ENCODE results near the gene IGBP1. TPM values are rescaled to one million over a fixed set of nuclear protein-coding genes. Genes with fewer than 3 reads are reported as not detected.
A peak's percentile ranks its signal among the peaks of the same experiment; 100 is the strongest.

IGBP1 gene
- total and polyA plus RNA-seq, 9 of the 15 experiments (the other 6 are each of a cell fraction or from before 2014, with no cell fraction given), result 36.6 to 91.5 (median 52.8) TPM

- peak; percentile 85 for TF ChIP-seq NKRF (IDR thresholded peaks at IDR 0.05; ENCODE audit: borderline replicate concordance)
- no peak for TF ChIP-seq ZNF280B (CRISPR knock-in tag; IDR thresholded peaks at IDR 0.05)
- peak; percentile 53 for TF ChIP-seq HCFC1 (IDR thresholded peaks at IDR 0.05; ENCODE audit: low read depth, low read length)
- peak in 1 of 2 experiments; percentile 13; a peak in 1 of 3 replicates for TF ChIP-seq CBX3 (IDR thresholded peaks at IDR 0.05; ENCODE audit: borderline replicate concordance in 1 of 2, low read length in 2 of 2)
- TF ChIP-seq NONO (IDR thresholded peaks at IDR 0.05; ENCODE audit: low read depth in 2 of 2, low read length in 1 of 2), result 0 out of 4 replicates have a peak, but pooled peaks of 1 of the 2 experiments have one; percentile 14
- peak; percentile 91 for TF ChIP-seq PHF20 (IDR thresholded peaks at IDR 0.05; ENCODE audit: partially characterized antibody)
- TF ChIP-seq ARNT (IDR thresholded peaks at IDR 0.05), result 0 out of 4 replicates have a peak, but pooled peaks of 1 of the 2 experiments have one; percentile 27
- peak; percentile 90 for TF ChIP-seq NR2C2 (CRISPR knock-in tag; IDR thresholded peaks at IDR 0.05)
- TF ChIP-seq NR2C2 (tag; IDR thresholded peaks at IDR 0.05), result peak; percentile 99
- no peak for TF ChIP-seq ZNF23 (CRISPR knock-in tag; IDR thresholded peaks at IDR 0.05)
- no peak for TF ChIP-seq TAL1 (IDR thresholded peaks at IDR 0.05)
- no peak for TF ChIP-seq FUS (optimal IDR thresholded peaks at IDR 0.05; ENCODE audit: low read depth, low read length)
- no peak for TF ChIP-seq ZNF140 (CRISPR knock-in tag; IDR thresholded peaks at IDR 0.05)
- peak; percentile 64 for TF ChIP-seq POLR2B (IDR thresholded peaks at IDR 0.05; ENCODE audit: low read depth, partially characterized antibody)
- no peak for TF ChIP-seq ZNF175 (CRISPR knock-in tag; IDR thresholded peaks at IDR 0.05; ENCODE audit: low read depth)
- peak; percentile 73 for TF ChIP-seq SUPT5H (IDR thresholded peaks at IDR 0.05)
- no peak for TF ChIP-seq SP2 (IDR thresholded peaks at IDR 0.05; ENCODE audit: extremely low read depth, low read depth, low read length, poor library complexity, severe bottlenecking)
- peak in 1 of 2 experiments; percentile 44; a peak in 2 of 4 replicates for TF ChIP-seq MAZ (CRISPR knock-in tag; conservative IDR thresholded peaks at IDR 0.05 in 1 of 2, IDR thresholded peaks at IDR 0.05 in 1 of 2)
- TF ChIP-seq DMBX1 (CRISPR knock-in tag; IDR thresholded peaks at IDR 0.05; ENCODE audit: borderline replicate concordance), result no peak
- no peak for TF ChIP-seq U2AF1 (optimal IDR thresholded peaks at IDR 0.05; ENCODE audit: low read depth, low read length)
- no peak for TF ChIP-seq ZNF232 (CRISPR knock-in tag; IDR thresholded peaks at IDR 0.05)
- no peak for TF ChIP-seq E2F3 (CRISPR knock-in tag; IDR thresholded peaks at IDR 0.05)
- no peak for TF ChIP-seq BMI1 (IDR thresholded peaks at IDR 0.05; ENCODE audit: low read length)
- TF ChIP-seq SIRT6 (IDR thresholded peaks at IDR 0.05; ENCODE audit: low read depth, low read length), result no peak
- no peak for TF ChIP-seq RBM15 (IDR thresholded peaks at IDR 0.05; ENCODE audit: insufficient read depth, low read length)
- TF ChIP-seq NCOA4 (IDR thresholded peaks at IDR 0.05; ENCODE audit: partially characterized antibody), result no peak
- TF ChIP-seq ZNF184 (CRISPR knock-in tag; IDR thresholded peaks at IDR 0.05), result no peak
These were observed at the start of gene IGBP1 (continued) for GRCh38 chrX:70133303-70134115.

All from K562 (cell line).